HepG2 (cell line): ENCODE measurements around the gene ORC1. TPM values are rescaled to one million over a fixed set of nuclear protein-coding genes. Genes with fewer than 3 reads are reported as not detected.

Source experiments
- ARID4A ChIP-seq: sonication (generic); formaldehyde crosslinking; IDR thresholded peaks from 2 replicates; pipeline ENCODE4 v1.5.0; 2020; ENCODE audit warnings: mild to moderate bottlenecking, missing genetic modification reagents, borderline replicate concordance
- ATAD3A ChIP-seq: sonication (generic); formaldehyde crosslinking; IDR thresholded peaks from 2 replicates; pipeline ENCODE4 v1.4.0; 2020; ENCODE audit warnings: missing genetic modification reagents
- BRCA1 ChIP-seq: sonication (generic); formaldehyde crosslinking; IDR thresholded peaks from 2 replicates; pipeline ENCODE4 v1.4.0; 2020; ENCODE audit warnings: missing genetic modification reagents
- CERS6 ChIP-seq: sonication (generic); formaldehyde crosslinking; IDR thresholded peaks from 2 replicates; pipeline ENCODE4 v1.5.0; 2020; ENCODE audit warnings: missing genetic modification reagents
- CTCF ChIP-seq: sonication (generic); formaldehyde crosslinking; IDR thresholded peaks from 2 replicates; pipeline ENCODE4 v1.5.0; 2020; ENCODE audit warnings: mild to moderate bottlenecking, missing genetic modification reagents, moderate library complexity
- DPF2 ChIP-seq: sonication (generic); formaldehyde crosslinking; IDR thresholded peaks from 2 replicates; pipeline ENCODE4 v1.4.0; 2020; ENCODE audit warnings: mild to moderate bottlenecking, low read depth, missing genetic modification reagents, borderline replicate concordance
- KDM3A ChIP-seq: IDR thresholded peaks from 2 replicates; pipeline ENCODE4 v1.6.1; 2018; ENCODE audit warnings: low read depth, missing compliant biosample characterization
- LCORL ChIP-seq, 2 experiments: fragments of 450-650 bp in 1 of 2; sonication (generic) in 1 of 2; formaldehyde crosslinking in 1 of 2; IDR thresholded peaks; 2 replicates each; pipeline versions ENCODE4 v1.5.0 to v1.6.1; 2017 to 2020; ENCODE audit warnings: antibody characterized with exemption in 1 of 2, missing genetic modification reagents in 1 of 2
- MTF2 ChIP-seq: sonication (generic); formaldehyde crosslinking; IDR thresholded peaks from 2 replicates; pipeline ENCODE4 v1.5.0; 2020; ENCODE audit warnings: missing genetic modification reagents, borderline replicate concordance
- NR2F2 ChIP-seq: IDR thresholded peaks from 2 replicates; pipeline ENCODE4 v1.6.1; 2012; ENCODE audit warnings: low read depth, inconsistent platforms, borderline replicate concordance
- RELA ChIP-seq: sonication (generic); formaldehyde crosslinking; IDR thresholded peaks from 2 replicates; pipeline ENCODE4 v1.4.0; 2020; ENCODE audit warnings: missing genetic modification reagents
- SIX4 ChIP-seq: sonication (generic); formaldehyde crosslinking; IDR thresholded peaks from 2 replicates; pipeline ENCODE4 v1.4.0; 2020; ENCODE audit warnings: missing genetic modification reagents
- XBP1 ChIP-seq: sonication (generic); formaldehyde crosslinking; IDR thresholded peaks from 2 replicates; pipeline ENCODE4 v1.5.0; 2020; ENCODE audit warnings: missing genetic modification reagents
- ZNF121 ChIP-seq: sonication (generic); formaldehyde crosslinking; IDR thresholded peaks from 2 replicates; pipeline ENCODE4 v1.5.0; 2020; ENCODE audit warnings: mild to moderate bottlenecking, missing genetic modification reagents
- ZNF367 ChIP-seq: sonication (generic); formaldehyde crosslinking; IDR thresholded peaks from 2 replicates; pipeline ENCODE4 v1.4.0; 2020; ENCODE audit warnings: missing genetic modification reagents, borderline replicate concordance
- ZNF512 ChIP-seq: sonication (generic); formaldehyde crosslinking; IDR thresholded peaks from 2 replicates; pipeline ENCODE4 v1.4.0; 2020; ENCODE audit warnings: mild to moderate bottlenecking, missing genetic modification reagents
- ZNF572 ChIP-seq: sonication (generic); formaldehyde crosslinking; IDR thresholded peaks from 2 replicates; pipeline ENCODE4 v1.5.1; 2020; ENCODE audit warnings: mild to moderate bottlenecking, missing genetic modification reagents
- ZNF574 ChIP-seq: sonication (generic); formaldehyde crosslinking; IDR thresholded peaks from 2 replicates; pipeline ENCODE4 v1.4.0; 2020; ENCODE audit warnings: missing genetic modification reagents
- polyA plus RNA-seq, 8 experiments: library from polyadenylated mRNA; depleted of rRNA in 3 of 8; stranded (reverse) in 7 of 8; unstranded in 1 of 8; fragments of >200 nt; fragmentation: Illumina TruSeq in 4 of 8; extraction: Trizol in 4 of 8; gene quantifications; 2 replicates each; pipeline versions ENCODE4 v1.2.1 to v1.2.3, GENCODE V29; 2011 to 2016; ENCODE audit warnings: low read depth in 4 of 8, missing spikeins in 1 of 8, mixed read lengths in 1 of 8; ENCODE audit not compliant: insufficient read depth in 1 of 8
- total RNA-seq, 5 experiments: library from RNA; depleted of rRNA; stranded (reverse); fragments of >200 nt; fragmentation: Illumina TruSeq; extraction: Trizol; gene quantifications; 2 replicates each; pipeline ENCODE4 v1.2.3, GENCODE V29; 2016; ENCODE audit warnings: low read depth in 1 of 5

Gene ORC1
- total and polyA plus RNA-seq, 2 of the 13 experiments (the other 11 are each of a cell fraction or from before 2014, with no cell fraction given) = 7.0 to 23.5 TPM

GRCh38 chr1:52355847-52356505, 48.2 kb downstream of the ORC1 start (continued):
- TF ChIP-seq ARID4A (CRISPR knock-in tag) (peak; percentile 43; the same call in 1 of the 2 replicates), ZNF512 (CRISPR knock-in tag) (no peak), ZNF574 (CRISPR knock-in tag) (0 out of 2 replicates have a peak, but pooled peaks have one; percentile 16), ZNF121 (CRISPR knock-in tag) (no peak), XBP1 (CRISPR knock-in tag) (no peak), SIX4 (CRISPR knock-in tag) (no peak), LCORL (IDR thresholded peaks at IDR 0.05) (no peak), LCORL (CRISPR knock-in tag; IDR thresholded peaks at IDR 0.05) (0 out of 2 replicates have a peak, but pooled peaks have one; percentile 39), CERS6 (no peak), BRCA1 (CRISPR knock-in tag) (no peak), DPF2 (CRISPR knock-in tag) (no peak), CTCF (CRISPR knock-in tag) (no peak), ATAD3A (CRISPR knock-in tag) (no peak), MTF2 (CRISPR knock-in tag) (no peak), ZNF572 (CRISPR knock-in tag) (no peak), NR2F2 (no peak), KDM3A (no peak), ZNF367 (CRISPR knock-in tag) (no peak), RELA (CRISPR knock-in tag) (no peak)
